ENCODE measurements around the gene RHBDD1.

RHBDD1 gene

GRCh38 chr2:226934546-226935201, 98.8 kb downstream of the RHBDD1 start:
- no peak for DNase-seq

- DNase-seq = no peak
Observed at GRCh38 chr2:226943862-226944620, 108.2 kb downstream of the RHBDD1 start.

GRCh38 chr2:226953206-226953605, 117.4 kb downstream of the RHBDD1 start:
- no peak for DNase-seq

- no peak for DNase-seq
Observed at GRCh38 chr2:226953826-226954225, 118.0 kb downstream of the RHBDD1 start.

GRCh38 chr2:226956659-226957058, 120.8 kb downstream of the RHBDD1 start:
- no peak for DNase-seq

GRCh38 chr2:226959418-226959817, 123.6 kb downstream of the RHBDD1 start:
- no peak for DNase-seq

- no peak for DNase-seq
Observed at GRCh38 chr2:226962176-226962773, 126.4 kb downstream of the RHBDD1 start.

- DNase-seq = no peak
Observed at GRCh38 chr2:226963528-226963927, 127.7 kb downstream of the RHBDD1 start.

GRCh38 chr2:226965376-226965775, 129.5 kb downstream of the RHBDD1 start:
- no peak for DNase-seq

- no peak for DNase-seq
Observed at GRCh38 chr2:226969417-226970080, 133.7 kb downstream of the RHBDD1 start.

GRCh38 chr2:226970362-226970761, 134.5 kb downstream of the RHBDD1 start:
- DNase-seq = no peak

- no peak for DNase-seq
Observed at GRCh38 chr2:226971084-226971483, 135.2 kb downstream of the RHBDD1 start.

- DNase-seq = no peak
Observed at GRCh38 chr2:226971770-226972169, 135.9 kb downstream of the RHBDD1 start.

GRCh38 chr2:226973816-226974215, 138.0 kb downstream of the RHBDD1 start:
- DNase-seq = no peak

GRCh38 chr2:226977775-226978190, 141.9 kb downstream of the RHBDD1 start:
- DNase-seq = peak in 1 of 5 donors; percentile 4

GRCh38 chr2:226978300-226978699, 142.4 kb downstream of the RHBDD1 start:
- no peak for DNase-seq

- DNase-seq = no peak
Observed at GRCh38 chr2:226979004-226979403, 143.2 kb downstream of the RHBDD1 start.

- DNase-seq = no peak
Observed at GRCh38 chr2:226981791-226982326, 146.0 kb downstream of the RHBDD1 start.

GRCh38 chr2:226983895-226984749, 148.3 kb downstream of the RHBDD1 start:
- DNase-seq = no peak

- peak in 1 of 5 donors; percentile 61 for DNase-seq
Observed at GRCh38 chr2:226984750-226985582, 149.1 kb downstream of the RHBDD1 start.

- DNase-seq = no peak
Observed at GRCh38 chr2:226985583-226985946, 149.7 kb downstream of the RHBDD1 start.

Measured in T-helper 1 cell (primary cell).